Stimulated activated CD8-positive, alpha-beta memory T cell treated with anti-CD3 and anti-CD28 coated beads, Interleukin-15, amount 100 ng/mL, for 48 hours (primary cell): ENCODE measurements around the gene CFI.
"Not testable (repeated sequence)": the region's sequence is repeated elsewhere in the genome, so short reads cannot be mapped to it uniquely, and the experiment has no call there.

Source experiments
- DNase-seq, 2 donors: peaks; one replicate each; pipeline ENCODE4 v3.0.0-alpha.2; 2020; ENCODE audit warnings: low read depth in 2 of 2

The CFI gene

GRCh38 chr4:109798866-109799265, 2.9 kb downstream of the CFI start:
- no peak for DNase-seq

GRCh38 chr4:109795059-109795458, 6.7 kb downstream of the CFI start:
- DNase-seq = no peak

- no peak for DNase-seq
Observed at GRCh38 chr4:109787807-109788206, 14.0 kb downstream of the CFI start.

- DNase-seq = no peak
Observed at GRCh38 chr4:109786846-109787245, 15.0 kb downstream of the CFI start.

GRCh38 chr4:109782092-109782491, 19.7 kb downstream of the CFI start:
- not testable (repeated sequence) for DNase-seq

- DNase-seq = no peak
Observed at GRCh38 chr4:109764789-109765402, 36.9 kb downstream of the CFI start.

- no peak for DNase-seq
Observed at GRCh38 chr4:109764376-109764775, 37.4 kb downstream of the CFI start.

- no peak for DNase-seq
Observed at GRCh38 chr4:109760682-109761081, 41.1 kb downstream of the CFI start.

GRCh38 chr4:109755656-109756055, 46.1 kb downstream of the CFI start:
- DNase-seq = no peak

GRCh38 chr4:109754093-109754857, 47.5 kb downstream of the CFI start:
- DNase-seq = no peak

- DNase-seq = no peak
Observed at GRCh38 chr4:109752525-109752924, 49.3 kb downstream of the CFI start.

GRCh38 chr4:109751852-109752251, 49.9 kb downstream of the CFI start:
- DNase-seq = no peak

- no peak for DNase-seq
Observed at GRCh38 chr4:109750652-109751244, 51.1 kb downstream of the CFI start.

GRCh38 chr4:109749388-109750082, 52.3 kb downstream of the CFI start:
- no peak for DNase-seq

- DNase-seq = no peak
Observed at GRCh38 chr4:109748114-109748513, 53.7 kb downstream of the CFI start.

GRCh38 chr4:109746728-109747127, 55.1 kb downstream of the CFI start:
- no peak for DNase-seq

GRCh38 chr4:109745830-109746229, 56.0 kb downstream of the CFI start:
- no peak for DNase-seq

- no peak for DNase-seq
Observed at GRCh38 chr4:109739547-109739946, 62.3 kb downstream of the CFI start.

GRCh38 chr4:109738104-109738872, 63.5 kb downstream of the CFI start:
- DNase-seq = no peak

- DNase-seq = no peak
Observed at GRCh38 chr4:109735566-109736365, 66.0 kb downstream of the CFI start.

- no peak for DNase-seq
Observed at GRCh38 chr4:109733728-109734127, 68.1 kb downstream of the CFI start.
